Mesendoderm (in vitro differentiated cells): Measurements from ENCODE around the gene PPP3CB.

Experiments used
- DNase-seq: peaks from one replicate; pipeline ENCODE4 v3.0.0; 2013
- H2AK5ac ChIP-seq: 2 replicates; pipeline ENCODE4 v1.6.1; 2013; ENCODE audit warnings: low read length, inconsistent platforms
- H2BK120ac ChIP-seq: 2 replicates; pipeline ENCODE4 v1.6.1; 2013; ENCODE audit warnings: low read depth, mild to moderate bottlenecking, low read length, moderate library complexity, mixed read lengths
- H2BK15ac ChIP-seq: replicated peaks from 2 replicates; pipeline ENCODE4 v1.6.1; 2013; ENCODE audit warnings: low read depth, mild to moderate bottlenecking, moderate library complexity
- H2BK5ac ChIP-seq: 2 replicates; pipeline ENCODE4 v1.6.1; 2013; ENCODE audit warnings: low read length, inconsistent platforms
- H3K18ac ChIP-seq: 2 replicates; pipeline ENCODE4 v1.6.1; 2013; ENCODE audit warnings: mild to moderate bottlenecking, low read length, mixed read lengths
- H3K23ac ChIP-seq: one replicate; pipeline ENCODE4 v1.6.1; 2013; ENCODE audit warnings: low read length
- H3K27ac ChIP-seq: 2 replicates; pipeline ENCODE4 v1.5.1; 2013; ENCODE audit warnings: low read depth, mild to moderate bottlenecking, inconsistent platforms, low read length, moderate library complexity
- H3K27me3 ChIP-seq: 2 replicates; pipeline ENCODE4 v1.6.1; 2013; ENCODE audit warnings: low read length, control low read depth, mild to moderate bottlenecking, inconsistent platforms; ENCODE audit not compliant: insufficient read depth, poor library complexity
- H3K36me3 ChIP-seq: 2 replicates; pipeline ENCODE4 v1.6.1; 2013; ENCODE audit warnings: low read length, inconsistent platforms; ENCODE audit not compliant: control insufficient read depth, insufficient read depth
- H3K4ac ChIP-seq: one replicate; pipeline ENCODE4 v1.6.1; 2013; ENCODE audit warnings: low read depth, mild to moderate bottlenecking, low read length, moderate library complexity
- H3K4me1 ChIP-seq: 2 replicates; pipeline ENCODE4 v1.6.1; 2013; ENCODE audit warnings: low read depth, low read length, inconsistent platforms; ENCODE audit not compliant: control insufficient read depth
- H3K4me2 ChIP-seq: 2 replicates; pipeline ENCODE4 v1.6.1; 2013; ENCODE audit warnings: low read length
- H3K4me3 ChIP-seq: 2 replicates; pipeline ENCODE4 v1.5.1; 2013; ENCODE audit warnings: mild to moderate bottlenecking, low read length
- H3K56ac ChIP-seq: one replicate; pipeline ENCODE4 v1.6.1; 2013; ENCODE audit warnings: low read length
- H3K79me1 ChIP-seq: 2 replicates; pipeline ENCODE4 v1.6.1; 2013; ENCODE audit warnings: low read length, inconsistent platforms
- H3K79me2 ChIP-seq: 2 replicates; pipeline ENCODE4 v1.6.1; 2013; ENCODE audit warnings: mild to moderate bottlenecking, low read length; ENCODE audit not compliant: control insufficient read depth, insufficient read depth
- H3K9ac ChIP-seq: 2 replicates; pipeline ENCODE4 v1.6.1; 2013; ENCODE audit warnings: low read length, inconsistent platforms
- H4K5ac ChIP-seq: one replicate; pipeline ENCODE4 v1.6.1; 2013; ENCODE audit warnings: low read length
- H4K8ac ChIP-seq: one replicate; pipeline ENCODE4 v1.6.1; 2013; ENCODE audit warnings: low read depth, mild to moderate bottlenecking, control low read depth, low read length, moderate library complexity
- WGBS: extraction: QIAGEN DNeasy Blood & Tissue Kit; methylation state at CpG from one replicate; pipeline ENCODE4 v1.1.7; 2013; ENCODE audit warnings: low lambda C conversion rate, missing lambda C conversion rate; ENCODE audit not compliant: insufficient coverage; ENCODE audit errors: extremely low coverage; 5-methylcytosine and 5-hydroxymethylcytosine counted together

Gene PPP3CB

GRCh38 chr10:73495226-73495883 lies 469 bp downstream of the PPP3CB start:
- Histone ChIP-seq H3K4me3 (peak overlapping the region; percentile 85), H2BK15ac (no peak overlapping the region), H3K9ac (peak overlapping the region; percentile 88), H2BK5ac (peak overlapping the region; percentile 62), H3K4me2 (peak overlapping the region; percentile 38), H3K27me3 (no peaks in the 10 kb centered on the region), H4K8ac (peak overlapping the region; percentile 90), H3K79me1 (peaks cover 2% of the 10 kb centered on the region), H3K56ac (peak overlapping the region; percentile 97), H3K36me3 (peaks cover 4% of the 10 kb centered on the region), H3K4ac (peak overlapping the region; percentile 99), H3K4me1 (peaks cover 3% of the 10 kb centered on the region), H4K5ac (no peak overlapping the region), H2AK5ac (no peak overlapping the region), H3K27ac (peak overlapping the region; percentile 86), H3K18ac (peak overlapping the region; percentile 100), H3K79me2 (peaks cover 19% of the 10 kb centered on the region), H2BK120ac (peak overlapping the region; percentile 93), H3K23ac (peak overlapping the region; percentile 94)
- no peak for DNase-seq
- no CpG with 5 or more reads among the region's 55 CpGs for WGBS

- peak overlapping the region; percentile 100 for H3K18ac ChIP-seq
- peak overlapping the region; percentile 94 for H3K23ac ChIP-seq
- no peak overlapping the region for H2AK5ac ChIP-seq
- DNase-seq: peak; percentile 0
- no CpG with 5 or more reads among the region's 2 CpGs for WGBS
- peak overlapping the region; percentile 85 for H3K4me3 ChIP-seq
- peak overlapping the region; percentile 38 for H3K4me2 ChIP-seq
- peaks cover 19% of the 10 kb centered on the region for H3K79me2 ChIP-seq
- H4K8ac ChIP-seq: no peak overlapping the region
- peaks cover 3% of the 10 kb centered on the region for H3K4me1 ChIP-seq
- no peak overlapping the region for H2BK15ac ChIP-seq
- no peak overlapping the region for H2BK120ac ChIP-seq
- peak overlapping the region; percentile 86 for H3K27ac ChIP-seq
- no peak overlapping the region for H4K5ac ChIP-seq
- no peak overlapping the region for H2BK5ac ChIP-seq
- no peaks in the 10 kb centered on the region for H3K27me3 ChIP-seq
- peaks cover 1% of the 10 kb centered on the region for H3K36me3 ChIP-seq
- H3K79me1 ChIP-seq: peaks cover 4% of the 10 kb centered on the region
- no peak overlapping the region for H3K4ac ChIP-seq
- peak overlapping the region; percentile 97 for H3K56ac ChIP-seq
- peak overlapping the region; percentile 88 for H3K9ac ChIP-seq
These were observed 973 bp downstream of the PPP3CB start for GRCh38 chr10:73494877-73495225.

- peak overlapping the region; percentile 91 for H4K8ac ChIP-seq
- no peak overlapping the region for H3K9ac ChIP-seq
- H3K4me1 ChIP-seq: peaks cover 3% of the 10 kb centered on the region
- H3K27ac ChIP-seq: no peak overlapping the region
- H3K23ac ChIP-seq: no peak overlapping the region
- H2AK5ac ChIP-seq: no peak overlapping the region
- peaks cover 23% of the 10 kb centered on the region for H3K79me2 ChIP-seq
- H3K4ac ChIP-seq: no peak overlapping the region
- peaks cover 8% of the 10 kb centered on the region for H3K79me1 ChIP-seq
- no CpG with 5 or more reads among the region's 15 CpGs for WGBS
- H2BK120ac ChIP-seq: no peak overlapping the region
- no peaks in the 10 kb centered on the region for H3K27me3 ChIP-seq
- peaks cover 1% of the 10 kb centered on the region for H3K36me3 ChIP-seq
- H3K56ac ChIP-seq: no peak overlapping the region
- no peak overlapping the region for H3K4me3 ChIP-seq
- DNase-seq: no peak
- no peak overlapping the region for H3K4me2 ChIP-seq
- no peak overlapping the region for H2BK5ac ChIP-seq
- H2BK15ac ChIP-seq: no peak overlapping the region
- no peak overlapping the region for H3K18ac ChIP-seq
- H4K5ac ChIP-seq: no peak overlapping the region
These were observed 1.6 kb downstream of the PPP3CB start for GRCh38 chr10:73494213-73494612.

GRCh38 chr10:73493781-73494180 lies 2.0 kb downstream of the PPP3CB start:
- H3K9ac ChIP-seq: no peak overlapping the region
- WGBS: no CpG with 5 or more reads among the region's 2 CpGs
- no peak overlapping the region for H3K4me3 ChIP-seq
- peaks cover 3% of the 10 kb centered on the region for H3K4me1 ChIP-seq
- no peak overlapping the region for H2BK120ac ChIP-seq
- no peak for DNase-seq
- H4K8ac ChIP-seq: no peak overlapping the region
- H2BK15ac ChIP-seq: no peak overlapping the region
- H3K36me3 ChIP-seq: peaks cover 1% of the 10 kb centered on the region
- no peaks in the 10 kb centered on the region for H3K27me3 ChIP-seq
- H3K4ac ChIP-seq: no peak overlapping the region
- no peak overlapping the region for H3K23ac ChIP-seq
- peaks cover 23% of the 10 kb centered on the region for H3K79me2 ChIP-seq
- no peak overlapping the region for H2AK5ac ChIP-seq
- H3K79me1 ChIP-seq: peaks cover 8% of the 10 kb centered on the region
- H3K18ac ChIP-seq: no peak overlapping the region
- H3K27ac ChIP-seq: no peak overlapping the region
- H3K4me2 ChIP-seq: no peak overlapping the region
- no peak overlapping the region for H4K5ac ChIP-seq
- H3K56ac ChIP-seq: no peak overlapping the region
- H2BK5ac ChIP-seq: no peak overlapping the region

GRCh38 chr10:73486601-73487000 lies 9.2 kb downstream of the PPP3CB start:
- no peak overlapping the region for H4K8ac ChIP-seq
- no peak overlapping the region for H3K9ac ChIP-seq
- H2BK15ac ChIP-seq: no peak overlapping the region
- no peak overlapping the region for H3K27ac ChIP-seq
- H3K18ac ChIP-seq: no peak overlapping the region
- no peak for DNase-seq
- no peak overlapping the region for H3K23ac ChIP-seq
- H4K5ac ChIP-seq: no peak overlapping the region
- H3K4me3 ChIP-seq: no peak overlapping the region
- H2BK120ac ChIP-seq: no peak overlapping the region
- H3K4me2 ChIP-seq: no peak overlapping the region
- H2AK5ac ChIP-seq: no peak overlapping the region
- H2BK5ac ChIP-seq: no peak overlapping the region
- no peaks in the 10 kb centered on the region for H3K4me1 ChIP-seq
- H3K56ac ChIP-seq: no peak overlapping the region
- no CpG with 5 or more reads among the region's 4 CpGs for WGBS
- H3K79me2 ChIP-seq: peaks cover 10% of the 10 kb centered on the region
- no peak overlapping the region for H3K4ac ChIP-seq
- peaks cover 6% of the 10 kb centered on the region for H3K79me1 ChIP-seq
- no peaks in the 10 kb centered on the region for H3K36me3 ChIP-seq
- no peaks in the 10 kb centered on the region for H3K27me3 ChIP-seq

- Histone ChIP-seq H3K36me3 (no peaks in the 10 kb centered on the region), H3K27ac (no peak overlapping the region), H2BK120ac (no peak overlapping the region), H3K9ac (no peak overlapping the region), H4K5ac (no peak overlapping the region), H2AK5ac (no peak overlapping the region), H2BK5ac (no peak overlapping the region), H3K4ac (no peak overlapping the region), H3K4me3 (no peak overlapping the region), H4K8ac (no peak overlapping the region), H3K18ac (no peak overlapping the region), H3K23ac (no peak overlapping the region), H3K79me1 (peaks cover 6% of the 10 kb centered on the region), H3K4me2 (no peak overlapping the region), H3K27me3 (no peaks in the 10 kb centered on the region), H3K79me2 (peaks cover 8% of the 10 kb centered on the region), H3K56ac (no peak overlapping the region), H2BK15ac (no peak overlapping the region), H3K4me1 (no peaks in the 10 kb centered on the region)
- no peak for DNase-seq
- WGBS: no CpG with 5 or more reads among the region's 1 CpG
These were observed 10.5 kb downstream of the PPP3CB start for GRCh38 chr10:73485320-73485719.
